Measurements from ENCODE around the gene FUT1. TPM values are rescaled to one million over a fixed set of nuclear protein-coding genes. Genes with fewer than 3 reads are reported as not detected.
"Not testable (repeated sequence)": the region's sequence is repeated elsewhere in the genome, so short reads cannot be mapped to it uniquely, and the experiment has no call there.

The FUT1 gene
- total RNA-seq, 2 donors from 2014 or later = 14.8 to 79.1 TPM

- ATAC-seq (no peak), DNase-seq (no peak)
- intact Hi-C loops (cut with DNase I) = no loop called here
- Histone ChIP-seq H3K36me3 (replicated peaks in 1 of 2; ENCODE audit: insufficient read depth in 1 of 2, low read depth in 2 of 2) (no peaks in the 10 kb centered on the region), H3K27ac (no peak overlapping the region), H3K4me1 (peaks cover 17% of the 10 kb centered on the region), H3K9me3 (no peaks in the 10 kb centered on the region), H3K27me3 (no peaks in the 10 kb centered on the region), H3K4me3 (no peak overlapping the region)
- TF ChIP-seq POLR2A (IDR thresholded peaks at IDR 0.05) (no peak), CTCF (IDR thresholded peaks at IDR 0.05) (no peak)
- 68 to 76% methylated on average over 8 of the region's 8 CpGs for WGBS, 2 donors
These were observed 40.8 kb upstream of the FUT1 start for GRCh38 chr19:48793271-48793670.

- H3K9me3 ChIP-seq; H3K4me3 ChIP-seq; intact Hi-C loops (cut with DNase I); H3K27me3 ChIP-seq; ATAC-seq; H3K36me3 ChIP-seq (replicated peaks in 1 of 2; ENCODE audit: insufficient read depth in 1 of 2, low read depth in 2 of 2); H3K27ac ChIP-seq; DNase-seq: not testable (repeated sequence)
- peaks cover 12% of the 10 kb centered on the region for H3K4me1 ChIP-seq
- WGBS, 2 donors = 80 to 89% methylated on average over 9 of the region's 9 CpGs
These were observed 34.9 kb upstream of the FUT1 start for GRCh38 chr19:48787331-48787730.

- H3K9me3 ChIP-seq; DNase-seq; intact Hi-C loops (cut with DNase I); H3K4me3 ChIP-seq; H3K36me3 ChIP-seq (replicated peaks in 1 of 2; ENCODE audit: insufficient read depth in 1 of 2, low read depth in 2 of 2); H3K27ac ChIP-seq; ATAC-seq; H3K27me3 ChIP-seq: not testable (repeated sequence)
- H3K4me1 ChIP-seq = peaks cover 21% of the 10 kb centered on the region
- WGBS, 2 donors = 86 to 87% methylated on average over 7 of the region's 7 CpGs
These were observed 34.0 kb upstream of the FUT1 start for GRCh38 chr19:48786422-48786821.

GRCh38 chr19:48784527-48784926 is 32.1 kb upstream of the FUT1 start:
- intact Hi-C loops (cut with DNase I) = no loop called here
- H3K4me1 ChIP-seq = peaks cover 38% of the 10 kb centered on the region
- TF ChIP-seq CTCF (IDR thresholded peaks at IDR 0.05) (peak; percentile 45 to 87 (median 72)), POLR2A (IDR thresholded peaks at IDR 0.05) (no peak)
- 29 to 38% methylated on average over 5 of the region's 5 CpGs for WGBS, 2 donors
- H3K4me3 ChIP-seq = no peak overlapping the region
- H3K27me3 ChIP-seq = no peaks in the 10 kb centered on the region
- ATAC-seq = no peak
- peak overlapping the region in 3 of 4 donors; percentile 42 to 66 (median 49) for H3K27ac ChIP-seq
- H3K36me3 ChIP-seq (replicated peaks in 1 of 2; ENCODE audit: insufficient read depth in 1 of 2, low read depth in 2 of 2) = no peaks in the 10 kb centered on the region
- H3K9me3 ChIP-seq = no peaks in the 10 kb centered on the region
- peak in 2 of 4 donors; percentile 62 to 68 for DNase-seq

- TF ChIP-seq CTCF (IDR thresholded peaks at IDR 0.05) (no peak), POLR2A (IDR thresholded peaks at IDR 0.05) (peak in 2 of 3 donors; percentile 80 to 83)
- Histone ChIP-seq H3K4me3 (no peak overlapping the region), H3K36me3 (replicated peaks in 1 of 2; ENCODE audit: insufficient read depth in 1 of 2, low read depth in 2 of 2) (no peaks in the 10 kb centered on the region), H3K27me3 (no peaks in the 10 kb centered on the region), H3K4me1 (peaks cover 61% of the 10 kb centered on the region), H3K9me3 (no peaks in the 10 kb centered on the region), H3K27ac (peak overlapping the region; percentile 82 to 92 (median 88))
- intact Hi-C loops (cut with DNase I) = no loop called here
- peak; percentile 39 for ATAC-seq
- 25 to 28% methylated on average over 14 of the region's 14 CpGs for WGBS, 2 donors
- DNase-seq = peak; percentile 65 to 88 (median 80)
These were observed 28.4 kb upstream of the FUT1 start for GRCh38 chr19:48780631-48781391.

GRCh38 chr19:48779636-48780035 is 27.2 kb upstream of the FUT1 start:
- no peaks in the 10 kb centered on the region for H3K27me3 ChIP-seq
- no peak for DNase-seq
- intact Hi-C loops (cut with DNase I) = no loop called here
- TF ChIP-seq POLR2A (IDR thresholded peaks at IDR 0.05) (no peak), CTCF (IDR thresholded peaks at IDR 0.05) (no peak)
- peaks cover 69% of the 10 kb centered on the region for H3K4me1 ChIP-seq
- WGBS, 2 donors = 13 to 41% methylated on average over 1 of the region's 1 CpG
- H3K9me3 ChIP-seq = no peaks in the 10 kb centered on the region
- H3K27ac ChIP-seq = peak overlapping the region in 3 of 4 donors; percentile 31 to 92 (median 92)
- no peaks in the 10 kb centered on the region for H3K36me3 ChIP-seq (replicated peaks in 1 of 2; ENCODE audit: insufficient read depth in 1 of 2, low read depth in 2 of 2)
- H3K4me3 ChIP-seq = no peak overlapping the region
- no peak for ATAC-seq
